SK-N-SH (cell line): ENCODE data around the gene PARP9. TPM values are rescaled to one million over a fixed set of nuclear protein-coding genes. Genes with fewer than 3 reads are reported as not detected.

Source experiments
- CTCF ChIA-PET: fragments of 300-600, 350-600 bp; formaldehyde crosslinking; extraction: SDS; loops from one replicate; lab custom pipeline; 2021; lab: Yijun Ruan, JAX
- POLR2A ChIA-PET: fragments of 350-600 bp; sonication (Branson Sonifier 250); formaldehyde crosslinking; extraction: SDS; loops from one replicate; lab custom pipeline; 2020; ENCODE audit warnings: antibody characterized with exemption, inconsistent platforms; lab: Yijun Ruan, JAX
- DNase-seq: peaks from one replicate; pipeline ENCODE4 v3.0.0; 2012
- H2AFZ ChIP-seq: fragments of 200-600 bp; sonication (generic); 2 replicates; pipeline ENCODE4 v1.8.1; 2016; ENCODE audit warnings: antibody characterized with exemption, mild to moderate bottlenecking, low read depth
- H3F3A ChIP-seq: fragments of 200-600 bp; sonication (generic); replicated peaks from 2 replicates; pipeline ENCODE3; 2016; ENCODE audit warnings: antibody characterized with exemption, mild to moderate bottlenecking; ENCODE audit not compliant: insufficient read depth
- H3K27ac ChIP-seq, 2 experiments: fragments of 200-500 bp in 1 of 2; fragments of 200-600 bp in 1 of 2; sonication (Bioruptor generic) in 1 of 2; sonication (generic), shearing (Covaris generic) in 1 of 2; 2 replicates each; pipeline versions ENCODE4 v1.5.1 to v1.6.1; 2014 to 2016; ENCODE audit warnings: low read depth in 2 of 2, inconsistent platforms in 1 of 2, low read length in 1 of 2, mild to moderate bottlenecking in 1 of 2, mixed read lengths in 1 of 2
- H3K27me3 ChIP-seq: fragments of 200-600 bp; sonication (generic), shearing (Covaris generic); 2 replicates; pipeline ENCODE4 v1.6.1; 2016; ENCODE audit warnings: mixed run types; ENCODE audit not compliant: insufficient read depth
- H3K36me3 ChIP-seq, 2 experiments: fragments of 200-500 bp in 1 of 2; fragments of 200-600 bp in 1 of 2; sonication (Bioruptor generic) in 1 of 2; sonication (generic) in 1 of 2; replicated peaks in 1 of 2; 2 replicates each; pipeline versions ENCODE3 to v1.5.1; 2014 to 2016; ENCODE audit warnings: low read length in 1 of 2, mild to moderate bottlenecking in 1 of 2; ENCODE audit not compliant: insufficient read depth in 2 of 2, control insufficient read depth in 1 of 2
- H3K4me1 ChIP-seq, 2 experiments: fragments of 200-500 bp in 1 of 2; fragments of 200-600 bp in 1 of 2; sonication (Bioruptor generic) in 1 of 2; sonication (generic), shearing (Covaris generic) in 1 of 2; 2 replicates each; pipeline versions ENCODE4 v1.5.1 to v1.6.1; 2014 to 2016; ENCODE audit warnings: low read depth in 1 of 2, low read length in 1 of 2, mixed run types in 1 of 2; ENCODE audit not compliant: insufficient read depth in 2 of 2, control insufficient read depth in 1 of 2
- H3K4me2 ChIP-seq: fragments of 200-600 bp; sonication (generic), shearing (Covaris generic); 2 replicates; pipeline ENCODE4 v1.6.1; 2017; ENCODE audit warnings: mixed run types
- H3K4me3 ChIP-seq, 2 experiments: fragments of 200-500 bp in 1 of 2; fragments of 200-600 bp in 1 of 2; sonication (Bioruptor generic) in 1 of 2; sonication (generic), shearing (Covaris generic) in 1 of 2; 2 replicates each; pipeline versions ENCODE4 v1.5.1 to v1.8.1; 2014 to 2016; ENCODE audit warnings: low read depth in 2 of 2, inconsistent platforms in 1 of 2, low read length in 1 of 2, mild to moderate bottlenecking in 1 of 2, mixed read lengths in 1 of 2, moderate library complexity in 1 of 2
- H3K79me2 ChIP-seq: fragments of 200-600 bp; sonication (generic); 2 replicates; pipeline ENCODE4 v1.8.1; 2017; ENCODE audit warnings: mild to moderate bottlenecking; ENCODE audit not compliant: insufficient read depth
- H3K9ac ChIP-seq: fragments of 200-600 bp; sonication (generic); 2 replicates; pipeline ENCODE4 v1.6.1; 2017; ENCODE audit warnings: mixed run types
- H3K9me2 ChIP-seq: fragments of 200-600 bp; sonication (generic); 2 replicates; pipeline ENCODE4 v1.6.1; 2017; ENCODE audit warnings: mixed run types
- H3K9me3 ChIP-seq: fragments of 200-600 bp; sonication (generic); 2 replicates; pipeline ENCODE4 v1.6.1; 2017; ENCODE audit warnings: mixed run types, mild to moderate bottlenecking, moderate library complexity
- H4K20me1 ChIP-seq: fragments of 200-600 bp; sonication (generic); 2 replicates; pipeline ENCODE4 v1.6.1; 2017; ENCODE audit warnings: mild to moderate bottlenecking, mixed run types; ENCODE audit not compliant: insufficient read depth
- ELF1 ChIP-seq: IDR thresholded peaks from 2 replicates; pipeline ENCODE4 v1.4.0; 2012
- FOSL2 ChIP-seq: IDR thresholded peaks from 2 replicates; pipeline ENCODE4 v1.4.0; 2012; ENCODE audit warnings: low read depth, mild to moderate bottlenecking, moderate library complexity, borderline replicate concordance
- FOXJ3 ChIP-seq: sonication (generic); formaldehyde crosslinking; IDR thresholded peaks from 2 replicates; pipeline ENCODE4 v1.5.1; 2020; ENCODE audit warnings: mild to moderate bottlenecking, missing genetic modification reagents
- JUND ChIP-seq: IDR thresholded peaks from 2 replicates; pipeline ENCODE4 v1.4.0; 2012
- MEF2A ChIP-seq: IDR thresholded peaks from 2 replicates; pipeline ENCODE4 v1.4.0; 2012; ENCODE audit warnings: low read depth, borderline replicate concordance
- MXI1 ChIP-seq: IDR thresholded peaks from 2 replicates; pipeline ENCODE4 v1.6.1; 2012; ENCODE audit warnings: mild to moderate bottlenecking, low read depth, low read length, improper control_type of control experiment
- NFIC ChIP-seq: IDR thresholded peaks from 2 replicates; pipeline ENCODE4 v1.4.0; 2012; ENCODE audit warnings: borderline replicate concordance
- NRF1 ChIP-seq: IDR thresholded peaks from 2 replicates; pipeline ENCODE4 v1.6.1; 2012; ENCODE audit warnings: low read depth, mild to moderate bottlenecking, low read length
- POLR2AphosphoS5 ChIP-seq: IDR thresholded peaks from 2 replicates; pipeline ENCODE4 v1.6.1; 2012; ENCODE audit warnings: low read depth, low read length
- RAD21 ChIP-seq: IDR thresholded peaks from 2 replicates; pipeline ENCODE4 v1.6.1; 2012; ENCODE audit warnings: mild to moderate bottlenecking, low read length
- TAF1 ChIP-seq: IDR thresholded peaks from 2 replicates; pipeline ENCODE4 v1.6.1; 2012; ENCODE audit warnings: low read depth, mild to moderate bottlenecking, low read length, moderate library complexity, borderline replicate concordance
- TEAD4 ChIP-seq: IDR thresholded peaks from 2 replicates; pipeline ENCODE4 v1.4.0; 2012; ENCODE audit warnings: mild to moderate bottlenecking, borderline replicate concordance; ENCODE audit not compliant: insufficient read depth
- YY1 ChIP-seq: IDR thresholded peaks from 2 replicates; pipeline ENCODE4 v1.4.0; 2012; ENCODE audit warnings: low read depth, mild to moderate bottlenecking
- WGBS: methylation state at CpG from one replicate; pipeline ENCODE4 v1.1.6; 2017; ENCODE audit warnings: low lambda C conversion rate; 5-methylcytosine and 5-hydroxymethylcytosine counted together
- polyA plus RNA-seq, 3 experiments: library from polyadenylated mRNA; depleted of rRNA; stranded (reverse); fragments of >200 nt; gene quantifications; 2 replicates each; pipeline ENCODE4 v1.2.3, GENCODE V29; 2012
- TF ChIP-seq, protein P1 (sequence below): IDR thresholded peaks from 2 replicates; pipeline ENCODE4; 2012
- TF ChIP-seq, protein P2 (sequence below): fragments of 150-350 bp; IDR thresholded peaks from 2 replicates; pipeline ENCODE4 v1.6.1; 2016; ENCODE audit warnings: mild to moderate bottlenecking, low read depth, low read length
- TF ChIP-seq, protein P3 (sequence below): IDR thresholded peaks from 2 replicates; pipeline ENCODE4 v1.4.0; 2012; ENCODE audit warnings: low read depth
- TF ChIP-seq, protein P4 (sequence below): fragments of 200-600 bp; sonication (generic); IDR thresholded peaks from 2 replicates; pipeline ENCODE4 v1.6.1; 2017; ENCODE audit warnings: antibody characterized with exemption, mild to moderate bottlenecking, moderate library complexity
- TF ChIP-seq, protein P5 (sequence below): IDR thresholded peaks from 2 replicates; pipeline ENCODE4 v1.4.0; 2012; ENCODE audit warnings: low read depth, borderline replicate concordance
- TF ChIP-seq, protein P6 (sequence below): fragments of 150-350 bp; IDR thresholded peaks from 2 replicates; pipeline ENCODE4 v1.6.1; 2017; ENCODE audit warnings: antibody characterized with exemption, low read length, low read depth, borderline replicate concordance
- TF ChIP-seq, protein P7 (sequence below): IDR thresholded peaks from 2 replicates; pipeline ENCODE4 v1.4.0; 2012; ENCODE audit warnings: low read depth, borderline replicate concordance

The PARP9 gene
- polyA plus RNA-seq, 1 of the 3 experiments (the other 2 are of a cell fraction), result 13.5 TPM

DNA sequence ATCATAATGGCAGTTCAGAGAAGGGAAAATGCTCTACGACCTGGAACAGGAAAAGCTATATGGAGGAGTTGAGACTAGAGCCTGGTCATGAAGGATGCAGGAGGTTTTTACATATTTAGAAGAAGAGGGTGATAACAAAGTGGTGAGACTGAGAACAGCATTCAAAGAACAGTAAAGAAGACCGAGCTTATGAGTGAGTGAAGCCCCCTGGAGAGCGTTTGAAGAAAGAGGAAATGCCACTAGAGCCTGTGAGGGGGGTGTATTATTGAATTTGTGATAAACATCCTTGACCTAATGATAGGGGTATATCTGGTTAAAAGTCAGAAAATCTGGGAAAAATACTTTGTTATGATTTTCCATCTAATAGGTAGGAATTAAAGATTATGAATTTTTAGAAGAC, 4.2 kb downstream of the PARP9 start (continued):
- TF ChIP-seq, protein P1, sequence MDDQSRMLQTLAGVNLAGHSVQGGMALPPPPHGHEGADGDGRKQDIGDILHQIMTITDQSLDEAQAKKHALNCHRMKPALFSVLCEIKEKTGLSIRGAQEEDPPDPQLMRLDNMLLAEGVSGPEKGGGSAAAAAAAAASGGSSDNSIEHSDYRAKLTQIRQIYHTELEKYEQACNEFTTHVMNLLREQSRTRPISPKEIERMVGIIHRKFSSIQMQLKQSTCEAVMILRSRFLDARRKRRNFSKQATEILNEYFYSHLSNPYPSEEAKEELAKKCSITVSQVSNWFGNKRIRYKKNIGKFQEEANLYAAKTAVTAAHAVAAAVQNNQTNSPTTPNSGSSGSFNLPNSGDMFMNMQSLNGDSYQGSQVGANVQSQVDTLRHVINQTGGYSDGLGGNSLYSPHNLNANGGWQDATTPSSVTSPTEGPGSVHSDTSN, result no peak
- TF ChIP-seq, protein P2, sequence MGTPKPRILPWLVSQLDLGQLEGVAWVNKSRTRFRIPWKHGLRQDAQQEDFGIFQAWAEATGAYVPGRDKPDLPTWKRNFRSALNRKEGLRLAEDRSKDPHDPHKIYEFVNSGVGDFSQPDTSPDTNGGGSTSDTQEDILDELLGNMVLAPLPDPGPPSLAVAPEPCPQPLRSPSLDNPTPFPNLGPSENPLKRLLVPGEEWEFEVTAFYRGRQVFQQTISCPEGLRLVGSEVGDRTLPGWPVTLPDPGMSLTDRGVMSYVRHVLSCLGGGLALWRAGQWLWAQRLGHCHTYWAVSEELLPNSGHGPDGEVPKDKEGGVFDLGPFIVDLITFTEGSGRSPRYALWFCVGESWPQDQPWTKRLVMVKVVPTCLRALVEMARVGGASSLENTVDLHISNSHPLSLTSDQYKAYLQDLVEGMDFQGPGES, result no peak
- TF ChIP-seq MEF2A (no peak), TAF1 (no peak), NRF1 (no peak), FOSL2 (no peak), YY1 (no peak), POLR2AphosphoS5 (no peak)
- TF ChIP-seq, protein P3, sequence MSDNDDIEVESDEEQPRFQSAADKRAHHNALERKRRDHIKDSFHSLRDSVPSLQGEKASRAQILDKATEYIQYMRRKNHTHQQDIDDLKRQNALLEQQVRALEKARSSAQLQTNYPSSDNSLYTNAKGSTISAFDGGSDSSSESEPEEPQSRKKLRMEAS, result no peak
- TF ChIP-seq, protein P4, sequence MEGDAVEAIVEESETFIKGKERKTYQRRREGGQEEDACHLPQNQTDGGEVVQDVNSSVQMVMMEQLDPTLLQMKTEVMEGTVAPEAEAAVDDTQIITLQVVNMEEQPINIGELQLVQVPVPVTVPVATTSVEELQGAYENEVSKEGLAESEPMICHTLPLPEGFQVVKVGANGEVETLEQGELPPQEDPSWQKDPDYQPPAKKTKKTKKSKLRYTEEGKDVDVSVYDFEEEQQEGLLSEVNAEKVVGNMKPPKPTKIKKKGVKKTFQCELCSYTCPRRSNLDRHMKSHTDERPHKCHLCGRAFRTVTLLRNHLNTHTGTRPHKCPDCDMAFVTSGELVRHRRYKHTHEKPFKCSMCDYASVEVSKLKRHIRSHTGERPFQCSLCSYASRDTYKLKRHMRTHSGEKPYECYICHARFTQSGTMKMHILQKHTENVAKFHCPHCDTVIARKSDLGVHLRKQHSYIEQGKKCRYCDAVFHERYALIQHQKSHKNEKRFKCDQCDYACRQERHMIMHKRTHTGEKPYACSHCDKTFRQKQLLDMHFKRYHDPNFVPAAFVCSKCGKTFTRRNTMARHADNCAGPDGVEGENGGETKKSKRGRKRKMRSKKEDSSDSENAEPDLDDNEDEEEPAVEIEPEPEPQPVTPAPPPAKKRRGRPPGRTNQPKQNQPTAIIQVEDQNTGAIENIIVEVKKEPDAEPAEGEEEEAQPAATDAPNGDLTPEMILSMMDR, result no peak

DNA sequence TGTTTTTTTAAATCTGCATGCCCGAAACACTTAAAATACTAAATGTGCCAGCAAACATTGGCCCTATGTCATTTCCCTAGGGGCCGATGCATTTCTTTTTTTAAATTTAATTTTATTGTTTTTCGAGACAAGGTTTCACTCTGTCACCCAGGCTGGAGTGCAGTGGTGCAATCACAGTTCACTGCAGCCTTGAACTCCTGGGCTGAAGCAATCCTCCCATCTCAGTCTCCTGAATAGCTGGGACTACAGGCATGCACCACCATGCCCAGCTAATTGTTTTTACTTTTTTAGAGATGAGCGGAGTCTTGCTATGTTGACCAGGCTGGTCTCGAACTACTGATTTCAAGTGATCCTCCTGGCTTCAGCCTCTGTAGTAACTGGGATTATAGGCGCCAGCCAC, 5.5 kb downstream of the PARP9 start:
- Histone ChIP-seq H3K27ac (no peak overlapping the region), H2AFZ (no peak overlapping the region), H3K4me2 (no peak overlapping the region), H3K9me2 (no peaks in the 10 kb centered on the region), H3K4me3 (no peak overlapping the region), H3F3A (no peaks in the 10 kb centered on the region), H3K9me3 (no peaks in the 10 kb centered on the region), H4K20me1 (no peaks in the 10 kb centered on the region), H3K27me3 (no peaks in the 10 kb centered on the region), H3K9ac (no peak overlapping the region), H3K36me3 (peaks cover 3 to 29% of the 10 kb centered on the region in 2 experiments), H3K79me2 (no peaks in the 10 kb centered on the region), H3K4me1 (peaks cover 0 to 6% of the 10 kb centered on the region in 2 experiments; a peak in 1 of 4 replicates)
- CTCF ChIA-PET, result interaction anchor here (0.9 to 7.2 kb wide), 3 partner anchors 99 to 153 kb away, joined by 3 to 84 read pairs (median 4); partner anchors contain the start of gene PARP14
- TF ChIP-seq FOSL2 (no peak), MXI1 (no peak), NFIC (no peak), RAD21 (no peak), ELF1 (no peak), JUND (no peak), TAF1 (no peak), FOXJ3 (CRISPR knock-in tag) (no peak), MEF2A (no peak), TEAD4 (no peak)
- TF ChIP-seq, protein P5, sequence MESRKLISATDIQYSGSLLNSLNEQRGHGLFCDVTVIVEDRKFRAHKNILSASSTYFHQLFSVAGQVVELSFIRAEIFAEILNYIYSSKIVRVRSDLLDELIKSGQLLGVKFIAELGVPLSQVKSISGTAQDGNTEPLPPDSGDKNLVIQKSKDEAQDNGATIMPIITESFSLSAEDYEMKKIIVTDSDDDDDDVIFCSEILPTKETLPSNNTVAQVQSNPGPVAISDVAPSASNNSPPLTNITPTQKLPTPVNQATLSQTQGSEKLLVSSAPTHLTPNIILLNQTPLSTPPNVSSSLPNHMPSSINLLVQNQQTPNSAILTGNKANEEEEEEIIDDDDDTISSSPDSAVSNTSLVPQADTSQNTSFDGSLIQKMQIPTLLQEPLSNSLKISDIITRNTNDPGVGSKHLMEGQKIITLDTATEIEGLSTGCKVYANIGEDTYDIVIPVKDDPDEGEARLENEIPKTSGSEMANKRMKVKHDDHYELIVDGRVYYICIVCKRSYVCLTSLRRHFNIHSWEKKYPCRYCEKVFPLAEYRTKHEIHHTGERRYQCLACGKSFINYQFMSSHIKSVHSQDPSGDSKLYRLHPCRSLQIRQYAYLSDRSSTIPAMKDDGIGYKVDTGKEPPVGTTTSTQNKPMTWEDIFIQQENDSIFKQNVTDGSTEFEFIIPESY, result no peak
- TF ChIP-seq, protein P6, sequence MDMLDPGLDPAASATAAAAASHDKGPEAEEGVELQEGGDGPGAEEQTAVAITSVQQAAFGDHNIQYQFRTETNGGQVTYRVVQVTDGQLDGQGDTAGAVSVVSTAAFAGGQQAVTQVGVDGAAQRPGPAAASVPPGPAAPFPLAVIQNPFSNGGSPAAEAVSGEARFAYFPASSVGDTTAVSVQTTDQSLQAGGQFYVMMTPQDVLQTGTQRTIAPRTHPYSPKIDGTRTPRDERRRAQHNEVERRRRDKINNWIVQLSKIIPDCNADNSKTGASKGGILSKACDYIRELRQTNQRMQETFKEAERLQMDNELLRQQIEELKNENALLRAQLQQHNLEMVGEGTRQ, result no peak
- TF ChIP-seq, protein P7, sequence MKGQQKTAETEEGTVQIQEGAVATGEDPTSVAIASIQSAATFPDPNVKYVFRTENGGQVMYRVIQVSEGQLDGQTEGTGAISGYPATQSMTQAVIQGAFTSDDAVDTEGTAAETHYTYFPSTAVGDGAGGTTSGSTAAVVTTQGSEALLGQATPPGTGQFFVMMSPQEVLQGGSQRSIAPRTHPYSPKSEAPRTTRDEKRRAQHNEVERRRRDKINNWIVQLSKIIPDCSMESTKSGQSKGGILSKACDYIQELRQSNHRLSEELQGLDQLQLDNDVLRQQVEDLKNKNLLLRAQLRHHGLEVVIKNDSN, result no peak
- TF ChIP-seq, protein P1, result no peak
- TF ChIP-seq, protein P2, result no peak
- 90% methylated on average over 6 of the region's 6 CpGs for WGBS
- no peak for DNase-seq
- POLR2A ChIA-PET, result no interaction called here
